WERI-Rb-1 (cell line): ENCODE measurements around the gene R3HDM2.

Experiments used
- DNase-seq: peaks from one replicate; pipeline ENCODE4 v3.0.0-alpha.2; 2020
- H3K27ac ChIP-seq: fragments of 250-450 bp; sonication (Bioruptor Pico); 2 replicates; pipeline ENCODE4 v1.5.1; 2020; ENCODE audit warnings: mild to moderate bottlenecking, moderate library complexity
- H3K27me3 ChIP-seq: fragments of 250-450 bp; sonication (Bioruptor Pico); 2 replicates; pipeline ENCODE4 v1.5.1; 2021; ENCODE audit warnings: mild to moderate bottlenecking, low read depth, moderate library complexity; ENCODE audit not compliant: insufficient read depth, severe bottlenecking
- H3K36me3 ChIP-seq: fragments of 250-450 bp; sonication (Bioruptor Pico); 2 replicates; pipeline ENCODE4 v1.5.1; 2020; ENCODE audit warnings: mild to moderate bottlenecking, moderate library complexity
- H3K4me3 ChIP-seq: 2 replicates; pipeline ENCODE4 v1.5.1; 2011; ENCODE audit warnings: low read depth, mild to moderate bottlenecking, control low read depth, low read length
- H3K9me3 ChIP-seq: fragments of 250-450 bp; sonication (Bioruptor Pico); 2 replicates; pipeline ENCODE4 v1.5.1; 2021; ENCODE audit warnings: mild to moderate bottlenecking, moderate library complexity; ENCODE audit not compliant: severe bottlenecking
- CTCF ChIP-seq: IDR thresholded peaks from 2 replicates; pipeline ENCODE4 v1.5.1; 2011; ENCODE audit warnings: low read depth, mild to moderate bottlenecking, control low read depth, inconsistent platforms, low read length

Gene R3HDM2

GRCh38 chr12:57248934-57249742, 181.7 kb downstream of the R3HDM2 start:
- no peaks in the 10 kb centered on the region for H3K9me3 ChIP-seq
- H3K27ac ChIP-seq: no peak overlapping the region
- H3K27me3 ChIP-seq: no peaks in the 10 kb centered on the region
- no peaks in the 10 kb centered on the region for H3K36me3 ChIP-seq
- TF ChIP-seq CTCF: no peak
- DNase-seq: no peak
- H3K4me3 ChIP-seq: no peak overlapping the region

- DNase-seq: no peak
- no peak for TF ChIP-seq CTCF
- Histone ChIP-seq H3K27ac (no peak overlapping the region), H3K4me3 (no peak overlapping the region), H3K9me3 (no peaks in the 10 kb centered on the region), H3K36me3 (no peaks in the 10 kb centered on the region), H3K27me3 (peaks cover 5% of the 10 kb centered on the region)
These were observed 183.8 kb downstream of the R3HDM2 start for GRCh38 chr12:57247041-57247440.

- Histone ChIP-seq H3K4me3 (no peak overlapping the region), H3K9me3 (no peaks in the 10 kb centered on the region), H3K27me3 (peaks cover 14% of the 10 kb centered on the region), H3K36me3 (no peaks in the 10 kb centered on the region), H3K27ac (peak overlapping the region; percentile 48)
- no peak for DNase-seq
- no peak for TF ChIP-seq CTCF
These were observed 186.5 kb downstream of the R3HDM2 start for GRCh38 chr12:57244312-57244696.

- peak overlapping the region; percentile 45 for H3K4me3 ChIP-seq
- peaks cover 14% of the 10 kb centered on the region for H3K27me3 ChIP-seq
- peak; percentile 90 for DNase-seq
- no peaks in the 10 kb centered on the region for H3K36me3 ChIP-seq
- H3K27ac ChIP-seq: peak overlapping the region; percentile 48
- TF ChIP-seq CTCF: peak; percentile 71
- H3K9me3 ChIP-seq: no peaks in the 10 kb centered on the region
These were observed 187.1 kb downstream of the R3HDM2 start for GRCh38 chr12:57243521-57244311.

- peak; percentile 79 for TF ChIP-seq CTCF
- Histone ChIP-seq H3K27ac (no peak overlapping the region), H3K36me3 (no peaks in the 10 kb centered on the region), H3K27me3 (peaks cover 14% of the 10 kb centered on the region), H3K4me3 (peak overlapping the region; percentile 45), H3K9me3 (no peaks in the 10 kb centered on the region)
- DNase-seq: peak; percentile 91
These were observed 188.0 kb downstream of the R3HDM2 start for GRCh38 chr12:57242691-57243454.
